ENCODE data around the gene SLC25A1. TPM values are rescaled to one million over a fixed set of nuclear protein-coding genes. Genes with fewer than 3 reads are reported as not detected.

SLC25A1 gene
- total RNA-seq, 6 experiments from 2014 or later, result 80.2 to 128 (median 114) TPM

- TF ChIP-seq POLR2A (IDR thresholded peaks at IDR 0.05) (no peak), CTCF (IDR thresholded peaks at IDR 0.05) (no peak)
- H3K4me3 ChIP-seq, result no peak overlapping the region
- WGBS (ENCODE audit: insufficient coverage, low coverage, low lambda C conversion rate, missing lambda C conversion rate), result 50% methylated on average over 1 of the region's 5 CpGs
- H3K9me3 ChIP-seq, result no peaks in the 10 kb centered on the region
- peaks cover 0 to 6% (median 3%) of the 10 kb centered on the region in 4 donors for H3K4me1 ChIP-seq
- H3K27me3 ChIP-seq, result no peaks in the 10 kb centered on the region
- intact Hi-C loops (cut with DNase I), result no loop called here
- no peak overlapping the region for H3K27ac ChIP-seq
- no peak for ATAC-seq
- DNase-seq, result no peak
- peaks cover 0 to 43% (median 20%) of the 10 kb centered on the region in 4 donors for H3K36me3 ChIP-seq
Measured at GRCh38 chr22:19139974-19140373, 38.6 kb downstream of the SLC25A1 start.

- WGBS (ENCODE audit: insufficient coverage, low coverage, low lambda C conversion rate, missing lambda C conversion rate), result no CpG with 5 or more reads among the region's 9 CpGs
- Histone ChIP-seq H3K4me1 (peaks cover 0 to 6% (median 3%) of the 10 kb centered on the region in 4 donors), H3K27me3 (no peaks in the 10 kb centered on the region), H3K36me3 (peaks cover 0 to 53% (median 20%) of the 10 kb centered on the region in 4 donors), H3K9me3 (no peaks in the 10 kb centered on the region), H3K27ac (no peak overlapping the region), H3K4me3 (no peak overlapping the region)
- no peak for DNase-seq
- intact Hi-C loops (cut with DNase I), result no loop called here
- ATAC-seq, result no peak
- TF ChIP-seq CTCF (IDR thresholded peaks at IDR 0.05) (no peak), POLR2A (IDR thresholded peaks at IDR 0.05) (no peak)
Measured at GRCh38 chr22:19139001-19139356, 39.6 kb downstream of the SLC25A1 start.

GRCh38 chr22:19138217-19139000 is 40.1 kb downstream of the SLC25A1 start:
- ATAC-seq (no peak), DNase-seq (no peak)
- no CpG with 5 or more reads among the region's 15 CpGs for WGBS (ENCODE audit: insufficient coverage, low coverage, low lambda C conversion rate, missing lambda C conversion rate)
- Histone ChIP-seq H3K27me3 (no peaks in the 10 kb centered on the region), H3K4me3 (no peak overlapping the region), H3K4me1 (peaks cover 0 to under 1% (median under 1%) of the 10 kb centered on the region in 4 donors), H3K9me3 (no peaks in the 10 kb centered on the region), H3K27ac (no peak overlapping the region), H3K36me3 (peaks cover 0 to 55% (median 22%) of the 10 kb centered on the region in 4 donors)
- TF ChIP-seq POLR2A (IDR thresholded peaks at IDR 0.05) (no peak), CTCF (IDR thresholded peaks at IDR 0.05) (no peak)
- intact Hi-C loops (cut with DNase I), result no loop called here

- DNase-seq, result no peak
- no peak for TF ChIP-seq CTCF (IDR thresholded peaks at IDR 0.05)
- TF ChIP-seq POLR2A (IDR thresholded peaks at IDR 0.05), result no peak
- H3K27me3 ChIP-seq, result no peaks in the 10 kb centered on the region
- no peak overlapping the region for H3K27ac ChIP-seq
- ATAC-seq, result peak in 1 of 4 donors; percentile 12
- H3K4me1 ChIP-seq, result no peaks in the 10 kb centered on the region
- no peaks in the 10 kb centered on the region for H3K9me3 ChIP-seq
- intact Hi-C loops (cut with DNase I), result no loop called here
- no peak overlapping the region for H3K4me3 ChIP-seq
- no CpG with 5 or more reads among the region's 11 CpGs for WGBS (ENCODE audit: insufficient coverage, low coverage, low lambda C conversion rate, missing lambda C conversion rate)
- H3K36me3 ChIP-seq, result peaks cover 0 to 55% (median 21%) of the 10 kb centered on the region in 4 donors
Measured at GRCh38 chr22:19137384-19138216, 40.9 kb downstream of the SLC25A1 start.
